Fibroblast of lung (primary cell): ENCODE results near the gene HTR3E.

Experiments used
- EZH2 ChIP-seq: IDR thresholded peaks from 2 replicates; pipeline ENCODE4 v1.5.1; 2012; ENCODE audit warnings: low read length, control low read depth, mild to moderate bottlenecking; ENCODE audit errors: missing control alignments
- TF ChIP-seq, protein P1 (sequence below), 2 donors: IDR thresholded peaks in 1 of 2; conservative IDR thresholded peaks in 1 of 2; 1 replicate in 1 of 2; 2 replicates in 1 of 2; pipeline ENCODE4 v1.5.1; 2011 to 2012; ENCODE audit warnings: low read length in 2 of 2, control low read depth in 1 of 2, inconsistent platforms in 1 of 2, low read depth in 1 of 2, mild to moderate bottlenecking in 1 of 2

DNA sequence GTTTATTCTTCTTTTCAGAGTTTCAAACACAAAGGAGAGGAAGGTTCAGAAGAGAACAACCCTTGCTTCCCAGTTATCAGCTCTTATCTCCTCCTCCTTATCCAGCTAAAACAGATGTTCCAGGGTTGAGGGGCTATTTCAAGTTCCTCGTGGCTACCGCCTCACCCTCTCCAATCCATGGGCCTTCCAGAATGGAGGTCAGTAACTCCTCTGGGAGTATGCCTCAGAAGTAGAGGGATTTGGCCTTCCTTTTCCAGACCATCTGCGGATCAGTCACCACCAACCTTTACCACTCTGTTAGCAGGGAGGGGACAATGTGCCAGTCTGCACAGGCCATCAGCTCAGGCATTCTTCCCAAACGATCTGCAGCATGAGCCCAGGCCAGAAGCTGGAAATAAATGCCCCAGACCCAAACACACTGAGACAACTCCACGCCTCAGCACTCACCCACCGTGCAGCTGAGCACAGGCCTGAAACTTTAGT is 29.2 kb upstream of the HTR3E start:
- TF ChIP-seq, protein P1, sequence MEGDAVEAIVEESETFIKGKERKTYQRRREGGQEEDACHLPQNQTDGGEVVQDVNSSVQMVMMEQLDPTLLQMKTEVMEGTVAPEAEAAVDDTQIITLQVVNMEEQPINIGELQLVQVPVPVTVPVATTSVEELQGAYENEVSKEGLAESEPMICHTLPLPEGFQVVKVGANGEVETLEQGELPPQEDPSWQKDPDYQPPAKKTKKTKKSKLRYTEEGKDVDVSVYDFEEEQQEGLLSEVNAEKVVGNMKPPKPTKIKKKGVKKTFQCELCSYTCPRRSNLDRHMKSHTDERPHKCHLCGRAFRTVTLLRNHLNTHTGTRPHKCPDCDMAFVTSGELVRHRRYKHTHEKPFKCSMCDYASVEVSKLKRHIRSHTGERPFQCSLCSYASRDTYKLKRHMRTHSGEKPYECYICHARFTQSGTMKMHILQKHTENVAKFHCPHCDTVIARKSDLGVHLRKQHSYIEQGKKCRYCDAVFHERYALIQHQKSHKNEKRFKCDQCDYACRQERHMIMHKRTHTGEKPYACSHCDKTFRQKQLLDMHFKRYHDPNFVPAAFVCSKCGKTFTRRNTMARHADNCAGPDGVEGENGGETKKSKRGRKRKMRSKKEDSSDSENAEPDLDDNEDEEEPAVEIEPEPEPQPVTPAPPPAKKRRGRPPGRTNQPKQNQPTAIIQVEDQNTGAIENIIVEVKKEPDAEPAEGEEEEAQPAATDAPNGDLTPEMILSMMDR (conservative IDR thresholded peaks at IDR 0.05 in 1 of 2, IDR thresholded peaks at IDR 0.05 in 1 of 2; ENCODE audit: low read depth in 1 of 2, low read length in 2 of 2): no peak
- TF ChIP-seq EZH2: no peak
